Right lung (tissue), 5 donors: ENCODE measurements around the gene DHPS. TPM values are rescaled to one million over a fixed set of nuclear protein-coding genes. Genes with fewer than 3 reads are reported as not detected.
"Not testable (repeated sequence)": the region's sequence is repeated elsewhere in the genome, so short reads cannot be mapped to it uniquely, and the experiment has no call there.

Experiments used
- DNase-seq, 2 donors: peaks; one replicate each; pipeline ENCODE4 v3.0.0-alpha.2; 2013
- polyA plus RNA-seq, 5 donors: library from polyadenylated mRNA; unstranded; fragments of 120-200 nt; gene quantifications; one replicate each; pipeline versions ENCODE4 v1.2.1 to v1.2.3, GENCODE V29; 2013; ENCODE audit warnings: inconsistent platforms in 1 of 5, low replicate concordance in 1 of 5; ENCODE audit not compliant: insufficient read length in 5 of 5, insufficient read depth in 1 of 5

DHPS gene
- polyA plus RNA-seq, 5 donors, result 77.1 to 96.0 (median 87.7) TPM

DNA sequence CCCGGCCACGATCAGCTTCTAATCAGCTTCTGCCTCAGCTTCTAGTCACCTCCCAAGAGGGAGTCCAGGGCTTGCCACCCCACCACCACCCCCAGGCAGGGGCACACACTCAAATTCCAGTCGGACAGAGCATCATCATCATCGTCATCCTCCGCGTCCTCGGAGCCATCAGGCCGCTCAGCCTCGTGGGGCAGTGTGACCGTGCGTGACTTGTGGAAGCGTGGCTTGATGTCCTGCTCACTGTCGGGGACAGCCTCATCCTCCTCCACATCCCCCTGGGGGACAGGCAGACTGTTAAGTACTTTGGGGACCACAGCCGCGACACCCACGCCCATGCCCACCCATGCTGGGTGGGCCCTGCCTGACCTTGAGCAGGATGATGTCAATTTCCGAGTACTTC, 29.5 kb upstream of the DHPS start:
- DNase-seq, result no peak

DNA sequence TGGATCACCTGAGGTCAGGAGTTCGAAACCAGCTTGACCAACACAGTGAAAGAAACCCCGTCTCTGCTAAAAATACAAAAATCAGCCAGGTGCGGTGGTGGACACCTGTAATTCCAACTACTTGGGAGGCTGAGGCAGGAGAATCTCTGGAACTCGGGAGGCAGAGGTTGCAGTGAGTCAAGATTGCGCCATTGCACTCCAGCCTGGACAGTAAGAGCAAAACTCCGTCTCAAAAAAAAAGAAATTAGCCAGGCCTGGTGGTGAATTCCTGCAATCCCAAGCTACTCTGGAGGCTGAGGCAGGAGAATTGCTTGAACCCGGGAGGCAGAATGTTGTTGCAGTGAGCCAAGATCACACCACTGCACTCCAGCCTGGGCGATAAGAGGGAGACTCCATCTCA, 27.0 kb upstream of the DHPS start:
- no peak for DNase-seq

DNA sequence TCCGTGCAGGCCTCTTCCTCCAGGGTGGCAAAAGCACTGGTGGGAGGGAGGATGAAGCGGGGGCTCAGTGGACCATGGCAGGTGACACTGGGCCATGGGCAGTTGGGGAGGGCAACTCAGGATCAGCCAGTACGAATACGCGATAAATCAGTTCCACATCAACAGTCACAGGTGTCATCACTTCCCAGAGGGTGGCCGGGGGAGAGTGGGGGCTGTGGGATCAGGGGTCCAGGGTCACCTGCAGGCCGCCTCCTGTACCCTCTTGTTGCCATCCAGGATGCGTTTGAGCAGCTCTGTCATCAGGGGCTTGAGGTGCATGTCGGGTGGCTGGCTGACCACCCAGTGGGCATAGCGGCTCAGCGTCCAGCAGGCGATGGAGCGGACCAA, 24.6 kb upstream of the DHPS start:
- no peak for DNase-seq

DNA sequence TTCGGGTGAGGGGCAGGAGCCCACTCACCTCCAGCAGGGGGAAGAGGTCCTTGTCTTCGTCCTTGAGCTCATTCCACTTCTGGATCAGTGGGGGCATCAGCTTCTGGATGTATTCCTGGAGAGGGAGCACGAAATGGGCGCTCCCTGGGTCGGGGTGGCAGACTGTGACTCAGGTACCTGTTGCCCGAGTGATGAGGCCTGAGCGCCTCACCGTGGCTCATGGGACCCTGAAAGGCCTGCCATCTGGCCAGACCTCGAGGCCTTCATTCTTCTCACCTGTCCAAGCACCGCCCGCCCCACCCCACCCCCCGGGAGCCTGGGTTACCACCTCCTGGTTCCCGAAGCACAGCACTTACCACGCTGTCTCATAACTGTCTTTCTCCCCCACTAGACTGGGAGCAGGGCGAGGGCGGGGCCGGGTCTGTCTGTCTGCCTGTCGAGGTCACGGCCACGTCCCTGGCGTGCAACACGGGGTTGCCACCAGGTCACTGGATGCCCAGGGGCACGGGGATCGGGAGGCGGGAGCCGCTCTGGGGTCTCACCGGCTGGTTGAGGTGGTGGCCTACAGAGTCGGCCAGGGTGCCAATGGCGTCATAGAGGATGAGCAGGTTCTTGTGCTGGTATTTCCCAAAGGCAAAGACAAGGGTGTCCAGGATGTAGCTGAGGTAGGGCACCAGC, 24.1 kb upstream of the DHPS start:
- DNase-seq, result no peak

DNA sequence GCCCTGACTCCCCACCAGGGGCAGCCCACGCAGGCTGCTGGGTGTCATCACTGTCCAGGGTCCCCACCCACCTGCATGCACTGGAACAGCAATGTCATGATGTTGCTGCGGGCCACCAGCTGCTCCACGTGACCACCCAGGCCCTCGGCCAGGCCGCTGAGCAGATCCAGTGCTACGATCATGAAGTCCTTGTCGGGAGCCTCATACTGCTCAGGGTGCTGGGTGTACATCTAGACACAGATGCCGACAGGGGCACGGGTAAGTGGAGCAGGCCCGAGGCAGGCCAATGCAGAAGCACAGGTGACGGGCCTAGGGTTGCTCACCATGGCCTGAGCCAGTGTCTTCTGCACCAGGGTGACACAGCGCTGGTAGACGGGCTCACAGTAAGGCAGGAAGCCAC, 23.5 kb upstream of the DHPS start:
- no peak for DNase-seq

DNA sequence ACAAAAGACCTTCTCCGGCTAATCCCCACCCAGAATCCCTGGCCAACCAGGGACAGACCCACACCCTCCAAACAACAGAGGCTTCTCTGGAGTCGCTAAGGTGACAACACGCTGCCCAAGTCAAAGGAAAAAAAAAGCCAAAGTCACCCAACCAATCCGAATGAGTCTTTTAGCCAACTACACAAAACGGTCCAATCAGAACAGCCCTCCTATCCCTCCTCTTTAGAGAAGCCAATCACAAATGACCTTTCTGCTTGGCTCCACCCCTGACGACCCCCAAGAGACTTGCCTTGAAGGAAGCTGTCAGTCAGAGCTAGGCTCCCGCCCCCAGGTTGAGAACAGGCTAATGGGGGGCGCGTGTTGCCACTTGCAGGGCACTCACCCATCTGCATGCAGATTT, 21.4 kb upstream of the DHPS start:
- no peak for DNase-seq

DNA sequence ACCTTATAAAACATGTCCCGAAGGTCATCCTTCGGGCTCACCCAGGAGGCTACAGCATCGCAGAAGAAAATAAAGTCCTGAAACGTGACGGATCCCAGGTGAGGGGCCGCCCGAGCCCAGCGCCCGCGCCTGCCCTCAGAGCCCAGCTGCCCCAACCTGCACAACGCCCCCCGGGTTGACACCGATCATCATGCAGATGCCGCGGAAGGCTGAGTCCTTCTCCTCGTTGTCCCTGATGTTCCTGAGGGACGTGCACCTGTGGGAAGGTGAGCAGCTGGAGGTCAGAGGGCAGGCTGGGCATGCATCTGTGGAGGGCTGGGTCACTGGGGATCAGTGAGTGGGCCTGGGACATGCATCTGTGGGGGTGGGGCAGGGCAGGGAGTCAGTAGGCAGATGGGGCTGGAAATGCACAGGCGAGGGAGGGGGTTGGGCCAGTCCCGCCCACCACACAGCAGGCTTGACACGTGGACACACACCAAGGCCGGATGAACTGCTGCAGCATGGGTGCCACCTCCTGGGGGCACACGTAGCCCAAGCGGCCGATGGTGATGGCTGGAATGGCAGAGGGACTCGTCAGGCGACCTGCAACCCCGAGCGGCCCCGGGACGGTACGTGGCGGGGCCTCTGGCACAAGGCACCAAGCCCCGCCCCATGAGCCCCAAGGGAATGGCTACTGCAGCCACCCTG, 20.1 kb upstream of the DHPS start:
- no peak for DNase-seq

DNA sequence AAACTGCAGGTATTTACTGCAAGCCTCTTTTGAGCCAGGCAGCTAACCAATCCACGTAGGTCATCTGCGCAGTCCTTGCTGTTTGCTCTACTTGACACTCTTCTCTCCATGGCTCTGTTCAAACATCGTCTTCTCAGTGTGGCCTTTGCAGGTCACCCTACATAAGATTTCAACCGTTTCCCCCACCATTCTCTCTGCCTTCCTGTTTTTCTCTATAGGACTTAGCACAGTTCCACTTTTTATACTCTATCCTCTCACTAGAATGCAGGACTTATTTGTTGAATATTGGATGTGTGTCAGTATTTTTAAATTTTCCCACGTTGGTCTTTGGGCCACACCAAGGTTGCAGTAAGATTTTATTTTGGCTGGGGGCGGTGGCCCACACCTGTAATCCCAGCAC, 16.5 kb upstream of the DHPS start:
- DNase-seq, result no peak

DNA sequence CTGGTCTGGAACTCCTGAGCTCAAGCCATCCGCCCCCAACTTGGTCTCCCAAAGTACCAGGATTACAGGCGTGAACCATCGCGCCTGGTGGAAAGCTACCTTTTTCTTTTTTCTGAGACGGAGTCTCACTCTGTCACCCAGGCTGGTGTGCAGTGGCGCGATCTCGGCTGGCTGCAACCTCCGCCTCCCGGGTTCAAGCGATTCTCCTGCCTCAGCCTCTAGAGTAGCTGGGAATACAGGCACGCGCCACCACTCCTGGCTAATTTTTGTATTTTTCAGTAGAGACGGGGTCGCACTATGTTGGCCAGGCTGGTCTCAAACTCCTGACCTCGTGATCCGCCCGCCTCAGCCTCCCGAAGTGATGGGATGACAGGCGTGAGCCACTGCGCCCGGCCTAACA, 15.7 kb upstream of the DHPS start:
- not testable (repeated sequence) for DNase-seq

DNA sequence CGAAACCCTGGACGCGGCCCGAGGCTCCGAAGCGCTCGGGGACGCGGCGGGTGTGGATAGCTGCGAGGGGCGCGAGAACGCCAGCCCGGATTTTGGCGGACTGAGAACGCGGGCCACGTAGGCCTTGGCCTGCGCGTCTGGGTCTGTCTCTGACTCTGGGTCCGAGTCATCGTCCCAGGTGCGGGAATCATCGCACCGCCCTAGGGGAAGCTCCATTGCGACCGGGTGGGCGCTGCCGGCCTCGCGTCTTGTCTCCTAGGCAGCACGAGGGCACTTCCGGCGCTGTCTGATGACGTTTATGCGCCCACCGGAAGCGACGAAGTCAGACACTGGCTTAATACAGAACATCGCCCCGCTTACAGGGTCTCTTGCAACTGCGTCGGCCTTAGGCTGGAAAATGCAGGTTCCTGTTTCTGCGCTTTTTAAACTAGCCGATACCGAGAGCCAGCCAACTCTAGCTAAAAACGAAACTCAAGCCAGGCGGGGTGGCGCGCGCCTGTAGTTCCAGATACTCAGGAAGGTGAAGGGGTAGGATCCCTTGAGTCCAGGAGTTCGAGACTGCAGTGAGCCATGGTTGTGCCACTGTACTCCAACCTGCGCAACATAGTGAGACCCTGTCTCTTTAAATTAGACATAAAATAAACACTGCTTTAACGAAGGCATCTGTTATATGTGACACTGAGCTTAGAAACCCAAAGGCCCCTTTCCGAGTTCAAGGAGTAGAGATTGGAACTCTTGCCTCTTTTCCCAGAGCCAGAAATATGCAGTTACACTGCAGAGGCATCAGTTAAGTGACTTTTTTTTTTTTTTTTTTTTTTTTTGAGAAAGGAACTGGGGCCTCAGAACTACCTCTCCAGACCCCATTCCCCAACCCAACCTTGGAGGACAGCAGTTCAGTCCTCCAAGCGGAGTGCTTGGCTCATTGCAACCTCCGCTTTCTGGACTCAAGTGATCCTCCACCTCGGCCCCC, 15.0 kb upstream of the DHPS start, which contains the start of gene FBXW9:
TSS of gene FBXW9 (minus strand) at position 266 of the 970 bp plus-strand sequence. CDS start at position 216, 50 bp downstream.
- DNase-seq, result peak; percentile 93 to 95

DNA sequence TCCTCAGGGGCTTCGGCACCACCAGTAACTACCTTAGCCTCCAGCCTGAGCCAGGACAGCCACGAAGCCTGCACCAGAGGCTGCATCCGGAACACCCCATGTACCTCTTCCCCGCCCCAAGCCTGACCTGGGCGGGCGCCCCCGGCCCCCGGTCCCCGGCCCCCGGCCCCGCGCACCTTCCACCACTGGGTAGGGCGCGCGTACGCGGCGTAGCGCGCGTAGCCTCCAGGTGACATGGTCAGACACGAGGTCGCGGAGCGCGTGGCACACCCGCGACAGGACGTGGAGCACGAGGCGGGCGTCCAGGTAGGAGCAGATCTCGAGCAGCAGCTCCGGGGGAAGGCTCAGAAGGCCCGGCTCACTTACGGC, 14.3 kb upstream of the DHPS start:
- DNase-seq, result no peak

DNA sequence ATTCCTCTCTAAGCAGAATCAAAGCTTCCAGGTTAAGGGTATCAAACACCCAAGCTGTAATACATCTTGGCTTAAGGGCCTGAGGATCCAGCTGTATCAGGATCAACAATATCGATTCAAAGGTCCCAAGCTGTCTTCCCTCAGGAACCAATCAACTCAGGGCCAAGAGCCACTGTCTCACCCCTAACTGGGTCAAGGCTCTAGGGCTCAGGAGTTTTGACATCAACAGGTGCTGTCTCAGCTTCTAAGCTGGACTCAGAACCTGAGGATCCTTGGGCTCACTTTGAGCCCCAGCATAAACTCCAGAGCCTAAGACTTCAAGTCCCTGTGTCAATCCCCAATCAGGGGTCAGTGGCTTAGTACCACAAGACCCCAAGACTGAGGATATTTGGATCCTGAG, 13.8 kb upstream of the DHPS start:
- DNase-seq, result no peak

DNA sequence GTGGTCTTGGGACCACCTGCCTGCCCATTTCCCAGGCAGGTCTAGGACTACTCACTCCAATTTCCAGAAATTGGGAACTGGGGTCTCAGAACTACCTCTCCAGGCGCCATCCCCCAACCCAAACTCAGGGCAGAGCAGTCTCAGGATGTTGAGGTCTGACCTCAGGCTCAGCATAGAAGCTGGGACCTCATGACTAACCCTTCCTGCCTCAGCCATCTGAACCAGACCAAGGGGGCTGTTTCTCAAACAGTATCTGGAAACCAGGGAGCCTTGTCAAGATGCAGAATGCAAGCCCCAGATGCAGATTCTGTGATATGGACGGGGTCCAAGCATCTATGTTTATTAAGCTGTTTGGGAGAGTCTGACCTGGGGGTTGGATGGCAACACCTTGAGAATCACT, 13.4 kb upstream of the DHPS start:
- no peak for DNase-seq

DNA sequence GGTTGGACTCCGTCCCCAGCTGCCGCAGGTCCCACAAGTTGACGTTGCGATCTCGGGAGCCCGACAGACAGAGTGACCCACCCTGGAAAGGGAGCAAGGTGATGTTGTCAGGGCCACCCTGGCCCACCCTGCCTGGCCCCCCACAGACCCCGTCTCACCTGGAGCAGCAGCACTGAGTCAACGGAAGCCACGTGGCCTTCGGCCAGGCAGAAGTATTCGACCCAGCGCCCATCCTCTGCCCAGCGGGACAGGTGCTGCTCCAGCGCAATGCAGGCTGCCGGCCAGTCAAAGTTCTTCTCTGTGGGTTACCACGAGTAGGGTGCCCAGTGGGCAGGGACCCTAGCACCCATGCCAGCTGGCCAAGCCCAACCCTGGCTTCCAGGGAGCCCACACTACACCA, 13.0 kb upstream of the DHPS start:
- no peak for DNase-seq

DNA sequence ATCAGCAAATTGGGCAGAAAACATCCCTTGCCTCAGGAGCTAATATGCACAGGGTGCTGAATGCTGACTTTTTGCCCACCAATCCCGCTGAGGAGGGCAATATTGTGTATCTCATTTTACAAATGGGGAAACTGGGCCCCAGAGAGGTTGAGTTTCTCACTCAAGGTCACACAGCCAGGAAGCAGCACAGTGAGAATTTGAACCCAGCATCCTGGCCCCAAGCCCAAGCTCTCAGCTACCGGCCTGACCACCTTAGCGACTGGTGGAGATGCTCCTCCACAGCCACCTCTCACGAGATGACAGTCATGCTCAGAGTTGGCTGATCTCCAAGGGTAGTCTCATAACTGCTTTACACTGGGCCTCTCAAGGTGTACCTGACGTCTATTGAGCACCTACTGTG, 11.3 kb upstream of the DHPS start:
- DNase-seq, result no peak

DNA sequence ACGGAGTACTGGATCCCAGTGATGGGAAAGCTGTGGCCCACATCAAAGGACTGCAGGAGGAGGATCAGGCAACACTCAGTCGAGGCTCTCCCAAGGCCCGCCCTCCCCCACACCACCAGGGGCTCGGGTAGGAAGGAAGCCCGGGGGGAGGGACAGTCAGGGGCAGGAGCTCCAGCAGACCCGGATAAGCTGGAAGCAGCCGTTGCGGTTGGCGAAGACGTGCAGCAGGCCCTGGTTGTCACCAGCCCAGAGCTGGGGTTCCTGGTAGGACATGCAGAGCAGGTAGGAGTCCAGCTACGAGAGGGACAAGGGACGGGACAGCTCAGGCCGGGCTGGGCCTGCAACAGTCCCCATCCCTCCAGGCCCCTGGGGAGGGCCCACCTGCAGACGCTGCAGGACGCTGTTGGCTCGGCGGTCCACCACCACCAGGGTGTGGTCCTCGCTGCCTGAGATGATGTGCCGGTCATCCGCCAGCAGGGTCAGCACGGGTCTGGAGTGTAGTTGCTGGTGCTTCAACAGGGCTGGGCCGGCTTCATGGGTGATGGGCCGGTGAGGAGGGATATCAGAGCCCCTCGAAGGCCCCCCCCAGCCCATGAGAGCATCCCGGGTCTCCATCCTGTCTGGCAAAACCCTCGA, 8.0 kb upstream of the DHPS start:
- no peak for DNase-seq

DNA sequence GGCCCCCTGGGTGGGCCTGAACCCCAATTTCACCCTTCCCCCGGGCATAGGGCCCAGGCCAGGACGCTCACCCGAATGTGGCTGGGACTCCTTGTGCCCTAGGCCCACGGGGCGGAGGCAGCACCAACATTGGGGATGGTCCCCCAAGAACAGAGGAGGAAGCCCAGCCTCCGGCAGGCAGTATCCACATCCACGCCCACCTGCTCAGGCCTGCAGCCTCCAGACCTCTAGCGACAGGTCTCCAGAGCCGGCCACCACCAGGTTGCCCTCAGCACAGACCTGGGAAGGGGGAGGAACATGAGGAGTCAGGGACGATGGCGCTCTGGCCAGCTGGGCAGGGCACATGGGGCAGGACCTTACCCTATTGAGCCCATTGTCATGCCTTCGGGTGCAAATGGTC, 7.3 kb upstream of the DHPS start:
- DNase-seq, result no peak

DNA sequence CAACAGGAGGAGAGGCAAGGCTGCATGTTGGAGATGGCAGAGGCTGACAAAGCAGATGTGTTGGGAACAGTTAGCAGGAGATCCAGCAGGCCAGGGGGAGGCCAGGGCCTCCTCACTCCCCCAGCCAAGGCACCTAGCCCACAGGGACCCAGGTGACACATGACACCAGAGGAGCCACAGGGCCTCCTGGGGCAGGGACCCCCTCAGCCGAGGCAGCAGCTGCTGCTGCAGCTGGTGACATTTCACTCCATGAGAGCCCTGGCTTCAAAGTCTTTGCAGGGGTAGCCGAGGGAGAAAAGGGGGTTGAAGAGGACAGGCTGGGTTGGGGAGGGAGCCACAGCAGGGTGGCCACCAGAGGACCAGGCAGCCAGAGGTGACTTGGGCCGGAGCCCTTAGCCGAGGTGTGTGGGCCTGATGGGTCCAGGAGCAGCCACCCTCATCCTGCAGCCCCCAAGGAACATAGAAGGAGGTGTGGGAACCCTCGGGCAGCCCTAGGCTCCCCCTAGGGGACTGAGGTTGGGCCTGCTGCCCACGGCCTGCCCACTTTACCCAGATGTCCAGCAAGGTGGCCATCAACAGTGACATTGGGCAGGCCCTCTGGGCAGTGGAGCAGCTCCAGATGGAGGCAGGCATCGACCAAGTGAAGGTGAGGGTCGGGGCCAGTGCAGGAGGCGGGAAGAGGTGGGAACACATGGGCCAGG, 6.0 kb upstream of the DHPS start, which contains the start of gene GNG14:
TSS of gene GNG14 (plus strand) at position 503 of the 701 bp plus-strand sequence. CDS start at position 554, 51 bp downstream.
- DNase-seq, result no peak

DNA sequence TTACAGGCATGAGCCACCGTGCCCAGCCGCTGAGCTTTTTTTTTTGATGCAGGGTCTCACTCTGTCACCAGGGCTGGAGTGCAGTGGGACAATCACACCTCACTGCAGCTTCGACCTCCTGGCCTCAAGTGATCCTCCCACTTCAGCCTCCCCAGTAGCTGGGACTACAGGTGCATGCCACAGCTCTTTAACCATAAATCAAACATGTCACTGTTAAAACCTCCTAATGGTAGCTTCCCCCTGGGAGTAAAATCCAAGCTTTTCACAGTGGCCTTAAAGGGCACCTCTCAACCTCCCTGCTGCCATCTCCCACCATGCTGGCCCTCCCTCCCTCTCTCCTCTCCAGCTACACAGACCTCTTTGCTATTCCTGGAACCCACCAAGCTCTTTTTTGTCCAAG, 4.2 kb upstream of the DHPS start:
- DNase-seq, result no peak

DNA sequence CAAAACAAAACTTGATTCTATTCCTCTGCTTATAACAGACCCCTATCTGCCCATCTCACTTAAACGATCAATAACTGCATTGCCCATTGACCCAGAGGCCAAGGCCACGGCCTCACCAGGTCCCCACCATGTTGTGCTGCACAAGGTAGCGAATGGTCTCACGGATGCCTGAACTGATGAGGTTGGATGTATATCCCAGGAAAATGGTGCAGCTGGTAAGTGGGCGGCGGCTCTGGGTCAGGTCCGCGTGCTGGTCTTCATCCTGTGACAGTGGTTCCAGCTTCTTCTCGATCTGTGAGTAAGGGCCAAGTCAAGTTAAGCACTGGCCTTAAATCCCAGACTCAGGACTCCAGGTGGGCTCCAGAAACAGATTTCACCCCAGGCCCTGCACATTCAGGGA, 1.6 kb downstream of the DHPS start:
- DNase-seq, result no peak

DNA sequence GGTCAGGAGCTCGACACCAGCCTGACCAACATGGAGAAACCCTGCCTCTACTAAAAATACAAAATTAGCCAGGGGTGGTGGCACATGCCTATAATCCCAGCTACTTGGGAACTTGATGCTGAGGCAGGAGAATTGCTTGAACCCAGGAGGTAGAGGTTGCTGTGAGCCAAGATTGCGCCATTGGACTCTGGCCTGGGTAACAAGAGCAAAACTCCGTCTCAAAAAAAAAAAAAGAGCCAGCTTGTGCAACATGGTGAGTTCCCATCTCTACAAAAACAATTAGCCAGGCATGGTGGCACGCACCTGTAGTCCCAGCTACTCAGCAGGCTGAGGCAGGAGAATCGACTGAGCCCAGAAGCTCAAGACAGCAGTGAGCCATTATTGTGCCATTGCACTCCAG, 3.6 kb downstream of the DHPS start:
- DNase-seq, result not testable (repeated sequence)
